NCI-H345 (cell line): ENCODE data around the gene DNAH11.
A peak's percentile ranks its signal among the peaks of the same experiment; 100 is the strongest.

Source experiments
- DNase-seq: peaks from one replicate; lab custom pipeline; 2025; lab: John Stamatoyannopoulos, UW

The DNAH11 gene

DNA sequence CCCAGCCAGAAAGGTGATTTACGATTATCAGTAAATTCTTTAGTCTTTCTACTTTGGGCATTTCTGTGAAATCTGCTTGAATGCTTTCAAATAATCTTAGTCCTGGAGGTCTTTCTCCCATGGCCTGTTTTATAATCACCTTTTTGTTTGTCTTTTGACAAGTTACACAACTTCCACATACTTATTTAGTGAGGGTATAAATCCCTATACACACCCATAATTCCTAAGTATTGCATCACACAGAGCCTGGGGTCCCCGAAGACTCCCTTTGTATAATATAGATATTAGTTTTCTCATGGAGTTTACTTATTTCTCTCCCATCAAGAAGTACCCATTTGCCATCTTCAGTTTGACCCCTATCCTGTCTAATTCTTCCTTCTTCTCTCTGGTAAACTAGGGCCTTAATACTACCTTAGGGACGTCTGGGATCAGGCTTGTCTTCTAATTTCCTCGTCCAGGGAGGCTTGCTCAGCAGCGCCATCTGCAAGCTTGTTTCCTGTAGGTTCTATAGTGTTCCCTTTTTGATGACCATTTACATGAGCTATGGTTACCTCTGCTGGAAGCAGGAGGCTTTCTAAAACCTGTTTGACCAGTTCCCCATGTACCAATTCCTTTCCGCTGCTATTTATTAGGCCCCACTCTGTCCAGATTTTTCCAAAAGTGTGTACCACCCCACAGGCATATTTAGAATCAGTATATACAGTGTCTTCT lies 8.1 kb downstream of the DNAH11 start:
- DNase-seq: no peak

- DNase-seq: no peak
Measured at GRCh38 chr7:21562385-21562784, 19.5 kb downstream of the DNAH11 start.

DNA sequence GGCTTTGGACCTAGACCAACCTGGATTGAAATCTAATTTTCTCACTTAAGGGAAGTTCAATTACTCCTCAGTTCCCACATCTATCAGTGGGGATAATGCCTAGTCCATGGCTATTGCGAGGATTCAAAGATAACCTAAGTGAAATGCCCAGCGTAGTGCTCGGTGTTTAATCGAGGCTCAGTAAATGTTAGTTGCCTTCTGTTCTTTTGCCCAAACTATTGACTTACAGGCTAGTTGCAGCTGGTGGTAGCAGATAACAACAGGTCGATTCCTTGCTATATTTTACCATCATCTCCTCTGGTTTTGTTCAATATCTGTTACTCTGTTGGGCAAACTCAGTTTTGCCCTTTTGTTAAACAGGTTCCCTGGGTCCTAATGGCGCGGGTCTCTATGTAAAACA lies 22.8 kb downstream of the DNAH11 start:
- DNase-seq: no peak

DNA sequence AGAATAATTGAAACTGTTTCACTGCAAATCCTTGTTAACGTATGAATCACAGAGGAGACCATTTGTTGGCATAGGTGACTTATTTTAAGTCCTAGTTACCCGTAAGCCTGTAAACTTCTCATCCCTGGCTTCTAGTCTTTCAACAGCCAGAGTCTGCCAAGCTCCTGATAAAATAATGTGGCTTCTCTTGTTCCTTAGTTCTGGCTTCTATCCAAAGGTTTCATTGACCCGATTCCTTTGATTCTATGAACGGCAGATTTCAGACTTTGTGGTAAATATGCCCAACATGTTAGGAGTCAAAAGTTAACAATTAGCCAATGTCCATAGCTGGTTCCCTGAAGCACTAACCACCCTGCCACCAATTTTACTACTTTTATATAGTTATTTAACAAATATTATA lies 23.3 kb downstream of the DNAH11 start:
- no peak for DNase-seq

DNA sequence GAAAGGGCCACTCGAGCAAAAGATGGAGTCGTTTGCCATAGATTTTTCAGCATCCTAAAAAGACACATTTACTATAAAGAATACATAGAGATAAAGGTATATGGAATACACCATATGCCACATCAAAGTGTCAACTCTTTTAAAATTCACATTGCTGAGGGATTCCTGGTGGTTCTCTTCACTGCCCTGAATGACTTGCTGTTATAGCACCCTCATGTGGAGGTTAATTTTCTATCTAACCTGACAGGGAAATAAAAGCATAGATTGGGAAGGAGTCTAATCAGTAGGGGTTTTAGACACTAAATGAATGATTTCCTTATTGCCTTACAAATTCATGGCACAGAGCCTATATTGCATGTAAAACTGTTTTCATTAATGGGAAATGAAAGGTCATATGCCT lies 25.9 kb downstream of the DNAH11 start:
- peak; percentile 26 for DNase-seq

DNA sequence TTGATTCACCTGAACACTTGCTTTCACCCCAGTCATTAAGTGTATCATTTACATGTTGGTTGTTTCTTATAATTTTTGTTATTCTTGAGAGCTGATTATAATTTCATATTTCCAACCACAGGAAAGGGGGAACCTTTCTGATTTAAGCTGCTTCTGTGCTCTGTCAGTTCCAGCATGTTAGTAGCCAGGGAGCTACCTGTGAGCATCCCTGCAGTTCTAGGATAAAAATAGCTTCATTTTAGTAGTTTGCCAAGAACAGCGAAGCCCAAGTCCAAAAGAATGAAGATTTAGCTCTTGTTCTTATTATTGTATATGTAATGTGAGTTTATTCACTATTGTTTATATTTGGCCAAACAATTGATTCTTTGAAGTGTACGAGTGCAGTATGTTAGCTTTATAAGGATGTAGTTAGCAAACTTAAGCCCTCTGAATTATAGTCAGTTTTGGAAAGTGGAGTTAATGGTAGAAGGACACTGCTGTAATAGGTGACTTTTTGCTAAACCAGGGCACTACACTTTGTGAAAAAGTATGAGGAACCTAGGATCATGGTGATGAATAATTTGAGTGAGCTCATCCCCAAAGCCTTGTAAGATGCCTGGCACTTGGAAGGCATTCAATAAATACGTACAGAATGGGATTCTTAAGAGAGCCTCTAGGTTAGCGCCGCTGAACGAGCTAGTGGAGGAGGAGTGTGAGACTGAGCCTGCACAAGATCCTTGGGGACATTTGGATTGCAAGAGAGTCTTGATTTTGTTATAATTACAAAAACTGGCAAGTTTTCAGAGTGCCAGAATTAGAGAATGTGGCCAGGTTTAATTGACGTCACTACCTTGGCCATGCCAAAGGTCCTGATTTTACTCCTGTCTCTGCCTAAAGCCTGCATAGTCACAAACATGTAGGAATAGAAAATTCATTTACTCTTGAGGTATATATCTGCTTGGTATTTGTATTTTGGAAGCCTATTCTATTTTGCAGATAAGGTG lies 29.8 kb downstream of the DNAH11 start:
- DNase-seq: no peak

GRCh38 chr7:21579341-21580072 lies 36.7 kb downstream of the DNAH11 start:
- no peak for DNase-seq

DNA sequence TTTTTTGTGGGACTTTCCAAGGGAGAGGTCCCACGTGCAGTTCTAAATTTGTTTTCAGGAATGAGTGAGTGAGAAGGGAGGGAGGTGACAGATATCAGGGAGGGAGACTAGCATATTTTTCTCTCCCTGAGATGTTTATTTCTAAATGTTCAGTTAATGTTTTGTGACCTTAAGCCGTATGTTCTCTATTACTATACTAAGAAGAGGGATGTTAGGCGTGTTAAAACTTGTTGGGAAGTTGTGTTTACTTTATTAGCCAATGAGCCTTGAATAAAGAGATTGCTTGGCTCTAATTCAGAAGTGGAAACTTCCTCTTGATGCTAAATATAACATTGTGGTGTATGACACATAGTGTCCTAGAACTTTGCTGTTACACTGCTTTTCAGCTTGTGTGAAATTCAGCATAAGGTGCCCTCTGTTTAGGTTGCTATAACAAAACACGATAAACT lies 37.3 kb downstream of the DNAH11 start:
- DNase-seq: peak; percentile 60

GRCh38 chr7:21585070-21585724 lies 42.4 kb downstream of the DNAH11 start:
- DNase-seq: peak; percentile 4

GRCh38 chr7:21587139-21587784 lies 44.4 kb downstream of the DNAH11 start:
- DNase-seq: no peak

- no peak for DNase-seq
Measured at GRCh38 chr7:21596801-21597200, 54.0 kb downstream of the DNAH11 start.

DNA sequence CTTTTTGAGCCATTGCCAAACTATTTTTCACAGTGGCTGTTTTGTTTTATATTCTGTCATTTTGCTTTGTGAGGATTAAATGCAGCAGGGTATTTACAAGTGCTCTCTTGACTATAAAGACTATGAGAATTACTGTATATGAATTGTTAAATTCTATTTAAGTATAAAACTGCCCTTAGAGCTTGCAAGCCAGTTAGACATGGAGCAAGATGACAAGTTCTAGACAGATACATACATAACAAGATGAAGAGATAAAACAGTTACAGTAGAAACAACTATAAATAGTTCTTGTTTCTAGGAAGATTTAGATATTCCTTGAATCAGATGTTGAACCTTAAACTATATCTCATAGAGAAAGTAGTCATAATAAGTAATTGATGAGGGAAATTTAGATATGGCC lies 60.6 kb downstream of the DNAH11 start:
- DNase-seq: no peak

GRCh38 chr7:21603972-21604749 lies 61.3 kb downstream of the DNAH11 start:
- DNase-seq: no peak

DNA sequence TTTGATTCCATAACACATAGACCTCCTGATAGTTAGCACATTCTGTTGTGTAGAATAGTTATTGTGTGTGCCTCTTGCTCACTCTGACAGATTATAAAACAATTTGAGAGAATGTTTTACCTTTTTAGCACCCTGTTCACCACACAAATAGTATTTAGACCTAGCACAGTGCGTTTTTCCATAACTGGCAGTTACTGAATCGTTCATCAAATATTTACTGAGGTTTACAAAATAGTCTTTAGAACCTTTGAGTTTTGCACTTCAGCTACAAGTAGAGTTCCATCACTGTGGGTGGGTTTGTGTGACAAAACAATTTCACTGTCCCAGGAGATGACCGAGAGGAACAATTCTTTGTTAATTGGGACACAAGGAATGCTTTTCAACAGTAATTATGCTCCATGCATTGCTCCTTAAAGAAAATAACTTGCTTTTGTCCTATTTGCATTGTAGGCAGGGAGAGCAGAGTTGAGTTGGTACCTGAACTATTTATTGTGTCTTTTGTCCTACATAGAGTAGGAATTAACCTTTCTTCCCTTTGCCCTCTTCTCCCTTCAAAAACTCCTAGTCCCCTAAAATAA lies 62.3 kb downstream of the DNAH11 start:
- no peak for DNase-seq

DNA sequence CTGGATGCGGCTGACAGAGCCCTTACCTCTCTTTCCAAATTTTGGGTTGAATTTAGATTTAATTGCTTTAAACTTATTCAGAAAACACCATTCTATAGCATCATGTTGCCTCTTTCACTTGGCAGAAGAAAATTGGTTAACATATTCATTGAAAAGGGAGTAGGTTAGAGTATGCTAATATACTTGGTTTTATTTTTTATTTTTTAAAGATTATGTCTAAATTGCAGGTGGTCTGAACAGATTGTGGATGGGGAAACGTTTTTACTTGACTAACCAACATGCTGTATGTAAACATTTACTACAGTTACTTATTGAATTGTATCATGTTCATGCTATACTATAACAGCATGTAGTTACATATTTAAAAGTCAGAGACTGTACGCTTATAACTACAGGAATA lies 65.6 kb downstream of the DNAH11 start:
- DNase-seq: no peak

DNA sequence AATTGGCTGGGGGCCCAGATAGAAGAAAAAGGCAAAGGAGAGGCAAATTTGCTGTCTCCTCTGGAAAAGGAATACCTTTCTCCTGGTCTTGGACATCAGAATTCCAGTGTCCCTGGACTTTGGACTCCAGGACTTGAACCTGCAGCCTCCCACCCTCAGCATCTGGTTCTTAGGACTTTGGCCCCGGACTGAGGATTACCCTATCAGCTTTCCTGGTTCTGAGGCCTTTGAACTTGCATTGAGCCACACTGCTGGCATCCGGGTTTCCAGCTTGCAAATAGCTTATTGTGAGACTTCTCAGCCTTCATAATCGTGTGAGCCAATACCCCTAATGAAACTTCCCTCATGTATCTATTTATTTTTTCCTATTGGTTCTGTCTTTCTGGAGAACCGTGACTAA lies 68.3 kb downstream of the DNAH11 start:
- no peak for DNase-seq

GRCh38 chr7:21616091-21616490 lies 73.3 kb downstream of the DNAH11 start:
- DNase-seq: no peak

DNA sequence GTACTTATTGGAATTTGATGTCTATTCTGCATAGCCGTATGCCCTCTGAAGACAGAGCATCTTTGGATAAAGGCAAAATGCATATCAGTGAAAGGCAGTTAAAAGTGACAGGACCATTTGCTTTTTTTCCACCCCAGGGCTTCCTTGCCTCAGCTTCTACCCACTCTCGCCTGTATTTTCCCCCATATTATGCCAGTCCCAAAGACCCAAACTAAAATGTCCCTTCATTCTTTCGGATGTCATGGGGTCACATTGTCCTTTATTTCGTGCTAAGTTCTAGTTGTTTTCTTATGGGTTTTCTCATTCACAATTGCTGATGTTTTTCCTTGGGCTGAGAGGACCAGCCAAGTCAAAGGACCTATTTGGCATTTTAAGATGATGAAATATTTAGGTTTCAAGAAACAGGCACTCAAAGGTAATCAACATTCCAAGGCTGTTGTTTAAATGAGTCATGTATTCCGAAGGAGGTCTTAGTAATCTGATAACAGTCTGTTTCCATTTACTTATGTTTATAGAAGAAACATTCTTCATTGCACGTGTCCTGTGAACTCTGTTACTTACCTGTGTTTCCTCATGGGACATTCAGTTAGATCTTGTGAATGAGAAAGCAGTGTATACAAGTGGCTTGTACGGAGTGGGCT lies 74.1 kb downstream of the DNAH11 start:
- no peak for DNase-seq

DNA sequence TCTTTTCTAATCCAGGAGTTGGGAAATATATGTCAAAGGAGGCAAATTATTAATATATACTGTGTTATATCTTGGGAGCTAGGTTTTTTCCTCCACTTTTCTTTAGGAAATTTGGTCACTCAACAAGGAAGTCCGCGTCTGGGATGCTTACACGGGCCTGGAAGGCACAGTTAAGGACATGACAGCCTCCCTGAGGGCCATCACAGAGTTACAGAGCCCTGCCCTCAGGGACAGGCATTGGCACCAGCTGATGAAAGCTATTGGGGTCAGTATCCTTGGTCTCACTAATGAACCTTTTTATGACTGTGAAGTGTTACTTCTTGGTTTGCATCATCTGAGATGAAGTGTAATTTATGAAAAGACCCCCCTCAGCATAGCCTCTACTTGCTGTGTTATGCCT lies 74.7 kb downstream of the DNAH11 start:
- no peak for DNase-seq

DNA sequence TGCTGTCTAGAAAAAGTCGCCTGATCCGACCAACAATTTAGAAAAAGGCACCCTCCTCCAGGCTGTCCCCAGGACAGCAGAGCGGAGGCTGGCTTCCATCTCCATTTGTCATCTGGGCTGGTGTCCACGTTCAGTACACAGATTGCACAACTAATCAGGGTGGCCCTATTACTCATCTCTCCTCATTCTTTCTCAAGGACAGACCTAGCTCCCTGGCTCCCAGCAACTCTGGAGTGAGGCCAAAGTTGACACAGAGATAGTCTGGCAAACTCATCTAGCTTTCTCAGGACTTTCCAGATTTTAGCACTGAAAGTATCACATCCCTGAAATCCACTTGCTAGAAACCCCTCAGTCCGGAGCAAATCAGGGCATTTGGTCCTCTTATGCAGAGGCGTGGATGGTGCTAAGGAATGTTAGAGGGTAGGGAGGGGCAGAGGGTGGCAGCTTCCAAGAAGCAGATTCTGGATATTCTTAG lies 75.1 kb downstream of the DNAH11 start:
- no peak for DNase-seq
